Hepatocyte (in vitro differentiated cells): ENCODE results near the gene PPP1CC. TPM values are rescaled to one million over a fixed set of nuclear protein-coding genes. Genes with fewer than 3 reads are reported as not detected.

Experiments used
- DNase-seq: peaks from one replicate; pipeline ENCODE4 v3.0.0-alpha.2; 2016; ENCODE audit warnings: low spot score
- H2AFZ ChIP-seq: fragments of 200-600 bp; sonication (generic); 2 replicates; pipeline ENCODE4 v1.6.0; 2016; ENCODE audit warnings: antibody characterized with exemption, mild to moderate bottlenecking
- H3K27ac ChIP-seq: fragments of 200-600 bp; sonication (generic); 2 replicates; pipeline ENCODE4 v1.5.1; 2016; ENCODE audit warnings: mild to moderate bottlenecking
- H3K27me3 ChIP-seq: fragments of 200-600 bp; sonication (generic); 2 replicates; pipeline ENCODE4 v1.6.1; 2016
- H3K36me3 ChIP-seq: fragments of 200-600 bp; sonication (generic); replicated peaks from 2 replicates; pipeline ENCODE4 v1.5.1; 2016; ENCODE audit warnings: low read depth; ENCODE audit not compliant: insufficient read depth
- H3K4me1 ChIP-seq: fragments of 200-600 bp; sonication (generic); 2 replicates; pipeline ENCODE4 v1.5.1; 2016; ENCODE audit warnings: mild to moderate bottlenecking, moderate library complexity; ENCODE audit not compliant: insufficient read depth
- H3K4me2 ChIP-seq: fragments of 200-600 bp; sonication (generic); 2 replicates; pipeline ENCODE4 v1.6.0; 2016
- H3K4me3 ChIP-seq: fragments of 200-600 bp; sonication (generic); 2 replicates; pipeline ENCODE4 v1.5.1; 2016; ENCODE audit warnings: mild to moderate bottlenecking
- H3K79me2 ChIP-seq: fragments of 200-600 bp; sonication (generic); 2 replicates; pipeline ENCODE4 v1.6.0; 2017; ENCODE audit warnings: mild to moderate bottlenecking
- H3K9me2 ChIP-seq: fragments of 200-600 bp; sonication (generic); replicated peaks from 2 replicates; pipeline ENCODE4 v1.6.0; 2017; ENCODE audit warnings: mild to moderate bottlenecking; ENCODE audit not compliant: insufficient read depth
- H3K9me3 ChIP-seq: fragments of 200-600 bp; sonication (generic); 2 replicates; pipeline ENCODE4 v1.5.1; 2016; ENCODE audit warnings: low read depth, mild to moderate bottlenecking
- H4K20me1 ChIP-seq: fragments of 200-600 bp; sonication (generic); 2 replicates; pipeline ENCODE4 v1.6.0; 2016; ENCODE audit warnings: mild to moderate bottlenecking; ENCODE audit not compliant: insufficient read depth, poor library complexity, severe bottlenecking
- CTCF ChIP-seq: fragments of 200-600 bp; sonication (generic); IDR thresholded peaks from 2 replicates; pipeline ENCODE4 v1.5.1; 2016; ENCODE audit warnings: antibody characterized with exemption, mild to moderate bottlenecking; ENCODE audit not compliant: poor library complexity
- EZH2 ChIP-seq: fragments of 200-600 bp; sonication (generic); IDR thresholded peaks from 2 replicates; pipeline ENCODE4 v1.6.1; 2016; ENCODE audit warnings: antibody characterized with exemption, mild to moderate bottlenecking, borderline replicate concordance
- EZH2phosphoT487 ChIP-seq: fragments of 200-600 bp; sonication (generic); IDR thresholded peaks from one replicate; pipeline ENCODE4 v1.6.1; 2018; ENCODE audit warnings: antibody characterized with exemption, mild to moderate bottlenecking, low read depth, moderate library complexity; ENCODE audit not compliant: unreplicated experiment, severe bottlenecking
- WGBS: methylation state at CpG from one replicate; pipeline ENCODE4 v1.1.6; 2016; ENCODE audit warnings: low lambda C conversion rate; ENCODE audit errors: missing lambda C conversion rate; 5-methylcytosine and 5-hydroxymethylcytosine counted together
- polyA plus RNA-seq: library from polyadenylated mRNA; unstranded; fragments of >200 nt; fragmentation: Nextera tagmentation; extraction: Ambion mirVana; gene quantifications from 2 replicates; pipeline ENCODE4 v1.2.1, GENCODE V29; 2016
- total RNA-seq: library from RNA; depleted of rRNA; stranded (reverse); fragments of >200 nt; gene quantifications from 2 replicates; pipeline ENCODE4 v1.2.3, GENCODE V29; 2014

PPP1CC gene
- total RNA-seq = 134 and 150 TPM in 2 replicates
- polyA plus RNA-seq = 43.5 and 47.9 TPM in 2 replicates

- no peaks in the 10 kb centered on the region for H3K9me2 ChIP-seq
- peak within 1 kb of the TSS; percentile 92 for H3K4me2 ChIP-seq
- H3K9me3 ChIP-seq = no peaks in the 10 kb centered on the region
- DNase-seq = peak; percentile 98
- peaks cover 42% of the 10 kb centered on the region for H4K20me1 ChIP-seq
- H3K36me3 ChIP-seq = no peaks in the 10 kb centered on the region
- peak within 1 kb of the TSS; percentile 89 for H3K4me3 ChIP-seq
- TF ChIP-seq EZH2 (no peak), EZH2phosphoT487 (no peak), CTCF (no peak)
- no peaks in the 10 kb centered on the region for H3K27me3 ChIP-seq
- peaks cover 19% of the 10 kb centered on the region for H3K4me1 ChIP-seq
- H3K27ac ChIP-seq = peak within 1 kb of the TSS; percentile 95
- 2% methylated on average over 26 of the region's 63 CpGs for WGBS
- peak within 1 kb of the TSS; percentile 91 for H2AFZ ChIP-seq
- peaks cover 46% of the 10 kb centered on the region for H3K79me2 ChIP-seq
Measured at GRCh38 chr12:110742718-110743570, at the start of gene PPP1CC. Gene PPP1CC, minus strand, starts transcription at chr12:110742891. Its CDS starts 184 bp downstream, at chr12:110742707.

- Histone ChIP-seq H3K27ac (no peak overlapping the region), H4K20me1 (no peaks in the 10 kb centered on the region), H3K36me3 (no peaks in the 10 kb centered on the region), H3K4me3 (no peak overlapping the region), H3K9me2 (no peaks in the 10 kb centered on the region), H3K4me2 (no peak overlapping the region), H3K4me1 (no peaks in the 10 kb centered on the region), H3K79me2 (no peaks in the 10 kb centered on the region), H3K27me3 (no peaks in the 10 kb centered on the region), H2AFZ (no peak overlapping the region), H3K9me3 (no peaks in the 10 kb centered on the region)
- TF ChIP-seq CTCF (no peak), EZH2phosphoT487 (no peak), EZH2 (no peak)
- WGBS = 97% methylated on average over 3 of the region's 3 CpGs
- no peak for DNase-seq
Measured at GRCh38 chr12:110791589-110791988, 48.9 kb upstream of the PPP1CC start.

GRCh38 chr12:110790301-110790700 lies 47.6 kb upstream of the PPP1CC start:
- Histone ChIP-seq H3K27ac (no peak overlapping the region), H4K20me1 (no peaks in the 10 kb centered on the region), H3K4me3 (no peak overlapping the region), H3K4me1 (no peaks in the 10 kb centered on the region), H3K79me2 (no peaks in the 10 kb centered on the region), H3K36me3 (no peaks in the 10 kb centered on the region), H3K27me3 (no peaks in the 10 kb centered on the region), H2AFZ (no peak overlapping the region), H3K9me2 (no peaks in the 10 kb centered on the region), H3K9me3 (no peaks in the 10 kb centered on the region), H3K4me2 (no peak overlapping the region)
- DNase-seq = no peak
- TF ChIP-seq CTCF (no peak), EZH2 (no peak), EZH2phosphoT487 (no peak)
- 96% methylated on average over 1 of the region's 1 CpG for WGBS
